HG03378 (cell line): ENCODE results near the gene RAPGEF1.
A peak's percentile ranks its signal among the peaks of the same experiment; 100 is the strongest.
"Not testable (repeated sequence)": the region's sequence is repeated elsewhere in the genome, so short reads cannot be mapped to it uniquely, and the experiment has no call there.

Experiments used
- ATAC-seq: cut with Tn5 transposase; IDR thresholded peaks from one replicate; pipeline ENCODE4 v1.9.1; 2021; ENCODE audit warnings: mild to moderate bottlenecking, moderate library complexity; ENCODE audit not compliant: unreplicated experiment

RAPGEF1 gene

GRCh38 chr9:131692612-131693562 is 47.0 kb downstream of the RAPGEF1 start:
- ATAC-seq, result no peak

GRCh38 chr9:131691969-131692611 is 47.8 kb downstream of the RAPGEF1 start:
- no peak for ATAC-seq

GRCh38 chr9:131690941-131691573 is 48.8 kb downstream of the RAPGEF1 start:
- ATAC-seq, result no peak

GRCh38 chr9:131690462-131690861 is 49.4 kb downstream of the RAPGEF1 start:
- ATAC-seq, result no peak

GRCh38 chr9:131688377-131688776 is 51.5 kb downstream of the RAPGEF1 start:
- no peak for ATAC-seq

- ATAC-seq, result no peak
Observed at GRCh38 chr9:131685753-131686706, 53.8 kb downstream of the RAPGEF1 start.

- not testable (repeated sequence) for ATAC-seq
Observed at GRCh38 chr9:131683094-131683493, 56.8 kb downstream of the RAPGEF1 start.

GRCh38 chr9:131682261-131682660 is 57.6 kb downstream of the RAPGEF1 start:
- no peak for ATAC-seq

- not testable (repeated sequence) for ATAC-seq
Observed at GRCh38 chr9:131681826-131682225, 58.0 kb downstream of the RAPGEF1 start.

- not testable (repeated sequence) for ATAC-seq
Observed at GRCh38 chr9:131681108-131681507, 58.8 kb downstream of the RAPGEF1 start.

GRCh38 chr9:131679261-131680020 is 60.4 kb downstream of the RAPGEF1 start:
- no peak for ATAC-seq

- ATAC-seq, result peak; percentile 73
Observed at GRCh38 chr9:131678499-131679111, 61.3 kb downstream of the RAPGEF1 start.

GRCh38 chr9:131677444-131678180 is 62.3 kb downstream of the RAPGEF1 start:
- ATAC-seq, result peak; percentile 40

GRCh38 chr9:131677049-131677443 is 62.8 kb downstream of the RAPGEF1 start:
- ATAC-seq, result no peak

- no peak for ATAC-seq
Observed at GRCh38 chr9:131676431-131676972, 63.4 kb downstream of the RAPGEF1 start.

- no peak for ATAC-seq
Observed at GRCh38 chr9:131675437-131676022, 64.3 kb downstream of the RAPGEF1 start.

GRCh38 chr9:131674425-131675421 is 65.2 kb downstream of the RAPGEF1 start:
- ATAC-seq, result no peak
